IPS-NIHi7 (cell line): ENCODE results near the gene SORBS2.
"Not testable (repeated sequence)": the region's sequence is repeated elsewhere in the genome, so short reads cannot be mapped to it uniquely, and the experiment has no call there.

Experiments
- DNase-seq: peaks from one replicate; pipeline ENCODE4 v3.0.0; 2012; ENCODE audit warnings: mixed read lengths; ENCODE audit errors: extremely low spot score

SORBS2 gene

DNA sequence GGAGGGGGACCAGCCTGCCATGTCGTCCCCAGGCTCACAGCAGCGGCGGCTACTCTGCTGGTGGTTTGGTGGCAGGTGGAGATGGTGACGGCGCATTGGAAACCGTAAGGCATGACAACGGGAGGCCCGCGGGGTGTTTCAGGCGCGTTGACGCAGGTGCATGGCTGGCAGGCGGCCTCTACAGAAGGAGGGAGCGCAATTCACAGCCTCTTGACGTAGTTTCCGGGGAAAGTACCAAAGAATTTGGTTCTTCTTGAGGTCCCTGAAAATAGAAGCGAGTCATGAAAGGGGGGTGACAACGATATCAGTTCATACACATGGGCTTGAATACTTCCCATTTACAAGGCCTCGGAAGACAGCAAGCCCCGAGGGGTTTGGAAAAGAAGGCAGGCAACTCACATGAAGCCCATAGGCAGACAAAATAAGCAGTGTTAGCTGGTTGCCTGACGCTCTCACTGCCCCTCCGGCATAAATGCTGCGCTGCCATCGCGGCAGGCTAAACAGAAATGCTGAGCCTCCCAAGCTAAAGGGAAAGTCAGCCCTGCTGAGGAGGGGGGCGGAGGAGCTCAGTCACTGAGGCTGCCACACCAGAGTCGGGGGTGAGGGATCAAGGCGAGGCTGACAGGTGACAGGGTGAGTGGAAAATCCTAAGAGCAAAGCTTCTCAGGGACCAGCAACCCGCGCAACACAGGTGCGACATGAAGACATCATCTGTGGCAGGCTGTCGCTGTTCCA is 224.4 kb downstream of the SORBS2 start:
- DNase-seq, result peak; percentile 65

DNA sequence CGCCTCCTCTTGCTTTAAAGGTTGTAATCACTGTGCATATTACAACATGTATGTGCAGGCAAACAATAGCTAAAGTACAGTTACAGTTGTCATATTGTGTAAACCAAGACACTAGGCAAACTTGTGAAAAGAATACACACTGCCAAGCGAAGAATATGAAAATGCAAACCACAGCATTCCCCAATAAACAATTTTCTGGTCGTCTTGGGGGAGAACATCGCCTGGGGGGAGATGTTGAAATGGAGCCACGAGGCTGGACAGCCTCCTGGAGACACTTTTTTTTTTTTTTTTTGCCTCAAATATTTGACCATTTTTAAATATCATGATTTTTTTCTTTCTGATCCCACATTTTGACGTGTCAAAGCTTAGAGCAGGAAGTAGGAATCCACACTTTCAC is 225.0 kb downstream of the SORBS2 start:
- DNase-seq, result no peak

DNA sequence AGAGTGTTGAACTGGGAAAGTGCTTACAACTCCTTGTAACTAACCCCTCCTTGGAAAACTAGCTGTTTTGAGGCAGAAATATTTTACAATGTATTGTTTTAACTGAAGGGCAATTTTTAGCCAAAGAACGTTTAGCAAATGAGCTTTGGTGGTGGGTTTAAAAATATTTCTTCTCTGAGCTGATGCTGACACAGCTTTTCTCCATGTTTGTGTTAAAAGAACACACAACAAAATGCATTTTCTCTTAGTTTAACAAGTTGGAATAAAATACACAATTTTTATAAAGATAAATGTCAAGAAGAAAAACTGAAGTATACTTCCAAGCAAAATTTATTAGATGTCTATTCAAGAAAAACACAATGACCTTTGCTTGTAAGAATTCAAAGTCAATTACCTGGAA is 226.8 kb downstream of the SORBS2 start:
- no peak for DNase-seq

DNA sequence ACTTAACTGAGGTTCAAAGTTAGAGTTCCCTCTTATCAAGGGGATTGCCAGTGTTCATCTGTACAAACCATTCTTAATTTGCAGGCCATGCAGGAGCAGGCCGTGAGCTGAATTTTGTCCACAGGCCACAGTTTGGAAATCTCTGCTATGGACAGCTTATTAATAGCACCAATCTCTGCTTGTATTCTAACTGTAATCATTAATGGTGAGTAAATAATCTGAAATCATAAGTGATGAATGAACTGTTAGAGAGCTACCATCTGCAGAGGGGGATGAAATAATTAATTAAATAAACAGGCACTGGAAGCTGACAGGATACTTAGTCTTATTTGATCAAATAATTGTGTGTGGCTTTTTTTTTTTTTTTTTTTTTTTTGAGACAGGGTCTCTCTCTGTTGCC is 228.2 kb downstream of the SORBS2 start:
- no peak for DNase-seq

DNA sequence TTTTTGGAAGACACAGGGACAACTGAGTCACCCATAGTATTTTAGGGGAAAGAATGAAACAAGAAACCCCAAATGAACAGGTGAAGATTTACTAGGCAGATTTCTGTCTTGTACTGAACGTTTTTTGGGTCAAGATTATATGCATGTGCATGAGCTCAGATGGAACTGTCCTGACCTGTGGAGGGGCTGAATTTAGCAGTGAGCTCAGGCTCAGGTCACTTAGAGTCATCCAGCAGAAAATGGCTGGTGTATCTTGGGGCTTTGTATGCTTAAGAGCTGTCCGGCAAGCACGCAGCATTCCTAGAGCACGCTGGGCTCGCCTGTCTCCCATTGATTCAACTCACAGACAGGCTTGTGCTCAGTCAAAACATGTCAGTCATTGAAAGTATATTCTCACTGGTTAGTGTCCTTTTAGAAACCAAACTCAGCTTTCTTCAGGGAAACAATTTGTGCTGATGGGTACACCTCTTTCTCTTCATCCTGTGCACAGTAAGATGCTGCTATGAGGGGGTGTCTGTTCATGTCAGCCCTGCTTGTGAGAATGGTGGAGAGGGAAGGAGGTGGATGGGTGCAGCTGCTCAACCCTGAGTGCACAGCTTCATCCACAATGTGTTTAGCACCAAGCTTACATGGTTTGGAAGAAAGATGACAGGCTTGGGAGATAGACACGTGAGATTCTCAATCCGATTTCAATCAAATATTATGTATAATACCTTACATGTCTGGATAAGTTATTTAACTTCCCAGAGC is 229.2 kb downstream of the SORBS2 start:
- DNase-seq, result no peak

DNA sequence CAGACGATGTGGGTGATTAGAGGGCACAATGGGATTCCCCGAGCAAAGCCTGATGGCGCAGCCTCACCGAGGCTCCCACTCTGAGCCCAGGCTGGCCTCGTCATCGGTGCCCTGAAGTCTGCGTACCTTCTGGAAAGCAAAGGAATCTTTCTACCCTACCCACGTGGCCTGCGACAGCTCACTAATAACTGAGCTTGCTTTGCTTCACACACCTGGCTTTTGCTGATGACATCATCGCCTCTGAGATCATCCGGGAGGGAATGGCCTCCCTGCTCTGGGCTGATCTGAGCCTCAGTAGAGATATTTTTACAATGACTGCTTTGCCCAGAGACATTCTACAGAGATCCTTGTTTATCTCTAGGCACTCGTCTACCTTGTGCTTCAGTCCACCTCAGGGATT is 231.3 kb downstream of the SORBS2 start:
- DNase-seq, result no peak

DNA sequence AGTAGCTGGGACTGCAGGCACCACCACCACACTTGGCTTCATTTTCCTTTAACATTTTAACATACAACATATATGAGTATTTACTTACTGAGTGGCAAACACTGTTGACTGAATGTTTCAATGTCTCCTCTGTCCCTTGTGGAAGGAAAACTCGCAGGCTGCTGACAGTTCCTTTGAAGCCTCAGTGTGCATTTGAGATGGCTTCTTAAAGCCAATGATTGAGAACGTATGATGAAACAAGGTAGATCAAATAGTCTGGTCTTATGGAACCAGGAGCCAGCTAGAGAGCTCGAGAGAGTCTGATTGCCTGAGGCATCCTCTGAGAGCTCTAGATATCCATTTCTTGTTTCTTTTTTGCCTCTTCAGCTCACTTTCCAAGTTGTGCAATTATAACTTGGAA is 233.7 kb downstream of the SORBS2 start:
- no peak for DNase-seq

DNA sequence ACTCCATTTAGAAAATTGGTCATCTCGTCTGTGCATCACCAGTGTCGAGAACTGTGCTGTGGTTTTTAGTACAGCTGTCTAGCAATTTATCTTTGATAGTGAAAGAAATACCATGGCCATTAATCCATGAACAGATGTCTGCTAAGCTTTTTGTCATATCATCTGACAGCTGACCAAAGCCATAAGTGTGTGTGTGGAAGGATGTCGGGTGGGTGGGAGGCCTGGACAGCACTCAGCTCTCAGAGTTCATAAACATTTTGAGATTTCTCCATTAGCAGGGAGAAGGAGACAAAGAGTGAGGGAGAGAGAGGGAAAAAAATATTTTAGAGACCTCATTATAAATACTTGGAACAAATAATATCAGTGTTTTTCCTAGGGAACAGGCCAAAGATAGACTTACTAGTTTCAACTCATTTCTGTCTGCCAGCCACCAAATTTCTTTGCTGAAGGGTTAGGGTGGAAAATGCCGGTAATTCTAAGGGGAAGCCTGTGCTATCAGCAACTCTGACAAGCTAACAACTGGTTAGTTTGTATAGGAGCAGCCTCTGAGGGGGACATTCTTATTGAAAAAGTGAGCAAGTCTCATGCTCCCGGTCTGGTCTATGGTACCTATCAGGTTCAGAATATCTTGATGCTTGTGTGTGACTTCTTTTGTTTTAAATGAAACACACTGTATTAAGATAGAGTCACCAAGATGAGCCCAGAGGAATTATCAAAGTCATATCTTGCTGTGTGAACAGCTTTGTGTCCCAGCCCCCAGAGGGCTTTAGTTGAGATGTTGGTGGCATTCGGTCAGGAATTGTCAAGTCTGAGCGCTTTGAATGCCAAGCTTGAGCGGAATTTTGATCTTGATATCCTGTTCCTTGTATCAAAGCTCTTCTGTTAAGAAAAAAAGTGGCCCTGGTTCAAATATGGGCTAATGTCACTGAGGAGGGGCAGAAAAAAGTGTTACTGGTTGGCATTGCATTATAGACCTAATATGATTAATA is 234.7 kb downstream of the SORBS2 start:
- DNase-seq, result no peak

DNA sequence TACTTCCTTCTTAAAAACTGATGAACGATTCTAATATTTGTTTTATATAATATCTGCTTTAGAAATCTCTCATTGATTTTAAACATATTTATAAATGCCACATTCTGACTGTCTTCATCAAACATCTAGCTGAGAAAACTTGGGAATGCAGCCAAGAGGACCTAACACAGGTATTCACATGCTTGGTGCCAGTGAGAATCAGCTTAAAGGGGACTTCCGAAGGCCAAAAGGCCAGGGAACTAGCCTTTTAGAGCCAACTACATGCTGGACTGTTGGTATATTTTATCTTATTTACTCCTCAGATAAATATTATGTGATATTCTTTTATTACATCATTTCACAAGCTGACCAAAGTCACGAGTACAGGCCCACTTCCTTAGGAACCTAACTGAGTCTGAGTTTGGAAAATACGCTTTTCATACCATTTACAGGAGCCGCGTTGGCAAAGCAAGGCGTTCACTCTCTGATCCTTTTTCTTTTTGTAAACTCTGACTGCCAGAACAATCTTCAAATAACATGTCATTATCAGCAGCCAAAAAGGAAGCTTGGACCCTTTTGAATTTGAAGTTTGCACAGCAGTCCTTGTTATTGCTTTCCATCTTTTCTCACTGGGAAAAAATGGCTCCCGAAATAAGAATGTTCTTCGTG is 235.6 kb downstream of the SORBS2 start:
- no peak for DNase-seq

DNA sequence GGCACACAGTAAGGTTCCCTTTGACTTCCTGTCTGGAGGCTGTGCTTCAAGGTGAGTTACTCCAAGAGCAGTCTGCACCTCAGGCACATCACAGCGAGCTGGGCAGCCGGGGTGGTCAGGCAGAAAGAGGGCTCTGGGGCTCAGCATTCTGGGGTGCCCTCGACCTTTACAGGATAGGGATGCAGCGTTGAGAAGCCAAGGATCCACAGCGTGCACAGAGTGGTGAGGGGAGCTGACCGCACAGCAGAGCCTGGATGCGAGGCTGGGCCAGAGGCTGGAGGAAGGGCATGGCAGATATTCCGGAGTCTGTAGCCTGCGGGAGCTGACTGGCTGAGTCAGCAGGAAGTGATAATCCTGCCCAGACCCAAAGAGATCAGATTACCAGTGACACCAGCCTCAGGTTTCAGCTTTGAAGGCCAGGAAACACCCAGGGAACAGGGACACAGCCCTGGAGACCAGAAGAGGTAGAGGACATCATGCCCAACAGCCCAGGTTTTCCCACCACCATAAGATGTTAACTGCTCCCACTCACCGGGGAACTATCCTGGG is 238.3 kb downstream of the SORBS2 start:
- DNase-seq, result peak; percentile 77

DNA sequence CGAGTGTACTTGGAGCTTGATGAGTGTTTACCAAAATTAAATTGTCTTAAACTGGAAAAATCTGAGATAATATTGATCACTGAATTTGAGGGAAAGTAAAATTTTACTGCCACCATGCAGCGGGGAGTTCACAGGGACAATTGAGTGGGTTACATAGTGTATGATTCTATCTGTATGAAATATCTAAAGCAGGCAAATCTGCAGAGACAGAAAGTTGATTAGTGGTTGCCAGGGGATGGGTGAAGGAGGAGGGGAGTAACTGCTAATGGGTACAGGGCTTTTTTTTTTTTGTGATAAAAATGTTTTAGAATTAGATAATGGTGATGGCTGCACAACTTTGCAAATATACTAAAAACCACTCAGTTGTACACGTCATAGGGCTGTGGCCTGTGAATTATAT is 241.3 kb downstream of the SORBS2 start:
- no peak for DNase-seq

DNA sequence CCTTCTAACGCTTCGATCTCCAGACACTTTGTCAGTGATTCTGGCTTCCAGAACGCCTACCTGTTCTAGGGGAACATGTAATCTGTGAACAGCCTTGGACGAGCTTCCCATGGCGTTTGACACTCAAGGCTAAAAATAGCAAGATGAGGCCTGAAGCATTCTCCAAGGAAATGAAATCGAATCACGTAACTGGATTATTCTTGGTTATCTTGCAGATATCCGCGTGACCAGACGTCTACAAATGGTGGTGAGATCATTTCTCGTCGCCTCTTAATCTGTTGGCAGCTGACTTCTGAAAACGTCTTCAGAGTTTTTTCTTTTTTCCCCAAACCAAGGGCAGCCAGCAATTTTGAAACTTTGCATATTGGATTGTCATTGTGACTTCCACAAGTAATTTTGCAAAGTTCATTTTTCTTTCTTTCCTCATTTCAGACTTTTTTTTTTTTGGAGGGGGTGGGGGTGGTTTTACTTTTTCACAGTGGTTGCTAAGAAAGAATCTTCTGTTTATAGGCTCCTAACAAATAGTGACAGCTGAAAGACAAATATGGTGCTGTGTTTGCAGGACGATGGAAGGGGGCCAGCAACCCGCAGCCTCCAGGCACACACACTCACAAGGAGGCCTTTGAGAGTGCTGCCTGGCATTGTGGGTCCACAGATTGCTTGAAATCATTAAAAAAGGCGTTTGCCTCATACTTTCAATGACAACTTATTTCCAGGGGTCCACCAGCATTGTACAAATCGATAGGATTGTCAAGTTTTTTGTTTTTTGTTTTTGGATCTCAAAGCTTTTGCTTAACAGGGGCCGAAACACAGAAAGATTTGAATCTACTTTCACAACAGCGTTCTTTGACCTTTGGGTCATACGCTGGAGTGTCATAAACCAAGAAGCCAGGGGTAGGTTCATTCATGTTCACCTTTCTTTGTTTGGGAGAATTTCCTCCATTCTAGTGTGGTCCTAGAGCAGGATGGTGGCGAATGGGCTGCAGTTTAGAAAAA is 244.3 kb downstream of the SORBS2 start:
- no peak for DNase-seq

DNA sequence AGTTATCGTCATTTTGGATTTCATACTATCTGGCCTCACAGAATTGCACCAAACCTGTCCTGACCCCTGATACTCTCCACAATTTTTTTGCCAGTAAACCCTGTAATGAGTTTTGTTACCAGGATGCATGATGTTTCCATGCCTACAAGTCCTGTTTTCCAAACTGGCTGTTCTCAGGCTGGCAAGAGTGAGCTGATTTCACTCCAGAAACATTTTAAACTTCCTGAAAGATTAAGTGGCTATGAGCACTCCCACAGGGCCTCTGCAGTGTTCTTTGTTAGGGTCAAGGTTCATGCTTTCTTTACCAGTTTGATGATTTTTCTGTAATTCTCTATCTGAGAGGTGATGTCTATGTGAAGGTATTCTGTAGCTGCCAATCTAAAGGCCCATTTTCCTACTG is 245.0 kb downstream of the SORBS2 start:
- no peak for DNase-seq

DNA sequence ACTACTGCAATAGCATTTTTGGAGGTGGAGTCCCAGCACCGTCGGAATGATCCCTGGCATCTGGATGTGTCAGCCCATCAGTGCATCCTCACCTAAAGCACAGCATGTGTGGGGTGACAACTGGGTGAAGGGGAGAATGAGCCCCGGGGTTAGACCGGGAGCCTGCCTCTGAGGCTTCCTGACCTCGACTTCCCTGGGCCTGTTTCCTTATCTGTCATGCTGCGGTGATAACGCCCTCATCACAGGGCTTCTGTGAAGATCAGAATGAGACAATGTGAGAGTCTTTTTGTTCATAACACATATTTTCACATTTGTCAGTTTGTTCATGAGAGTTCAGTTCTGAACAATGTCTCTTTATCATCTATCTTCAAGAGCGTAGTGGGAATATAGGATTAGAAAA is 245.6 kb downstream of the SORBS2 start:
- no peak for DNase-seq

DNA sequence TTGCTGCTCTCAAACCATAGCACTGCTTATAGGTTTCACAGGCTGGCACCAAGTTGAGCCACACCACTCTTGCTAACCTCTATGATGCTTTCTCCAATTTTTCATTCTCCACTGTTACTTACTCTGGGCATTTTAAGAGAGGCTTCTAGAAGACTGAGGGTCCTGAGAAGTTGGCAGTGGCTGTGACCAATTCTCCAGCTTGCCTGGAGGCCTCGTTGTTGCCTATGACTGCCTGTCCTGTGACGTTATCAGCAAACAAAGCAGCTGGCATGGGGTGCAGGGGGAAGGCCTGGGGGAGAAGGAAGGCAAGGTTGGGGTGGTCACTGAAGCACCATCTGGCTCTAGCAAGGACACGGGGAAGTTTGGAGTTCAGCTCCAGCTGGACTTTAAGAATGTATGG is 246.3 kb downstream of the SORBS2 start:
- DNase-seq, result no peak

DNA sequence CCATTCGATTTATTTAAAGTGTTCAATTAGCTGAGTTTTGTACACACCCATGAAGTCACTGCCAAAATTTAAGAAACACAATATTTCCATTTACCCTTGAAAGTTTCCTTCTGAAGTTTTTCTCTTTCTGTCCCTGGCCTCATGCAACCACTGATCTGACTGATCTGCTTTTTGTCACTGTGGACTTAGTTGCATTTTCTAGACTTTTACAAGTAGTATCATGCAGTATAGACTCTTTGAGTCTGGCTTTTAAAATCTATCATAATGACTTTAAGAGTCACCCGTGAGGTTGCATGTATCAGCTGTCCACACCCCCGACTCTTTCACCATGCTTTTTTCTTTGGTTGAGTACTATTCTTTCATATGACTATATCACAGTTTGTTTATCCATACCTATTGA is 247.6 kb downstream of the SORBS2 start:
- DNase-seq, result no peak

DNA sequence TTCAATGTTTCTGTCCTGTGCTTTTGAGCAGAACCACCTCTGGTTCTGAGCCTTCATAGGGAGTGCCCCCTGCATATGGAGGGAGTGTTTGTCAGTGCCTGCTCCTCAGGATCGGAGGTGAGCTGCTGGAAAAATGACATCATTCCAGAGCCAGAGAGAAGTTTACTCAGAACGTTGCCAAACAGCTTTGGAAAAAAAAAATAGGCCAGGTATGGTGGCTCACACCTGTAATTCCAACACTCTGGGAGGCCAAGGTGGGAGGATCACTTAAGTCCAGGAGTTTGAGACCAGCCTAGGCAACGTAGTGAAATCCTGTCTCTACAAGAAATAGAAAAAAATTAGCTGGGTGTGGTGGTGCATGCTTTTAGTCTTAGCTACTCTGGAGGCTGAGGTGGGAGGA is 249.5 kb downstream of the SORBS2 start:
- no peak for DNase-seq

DNA sequence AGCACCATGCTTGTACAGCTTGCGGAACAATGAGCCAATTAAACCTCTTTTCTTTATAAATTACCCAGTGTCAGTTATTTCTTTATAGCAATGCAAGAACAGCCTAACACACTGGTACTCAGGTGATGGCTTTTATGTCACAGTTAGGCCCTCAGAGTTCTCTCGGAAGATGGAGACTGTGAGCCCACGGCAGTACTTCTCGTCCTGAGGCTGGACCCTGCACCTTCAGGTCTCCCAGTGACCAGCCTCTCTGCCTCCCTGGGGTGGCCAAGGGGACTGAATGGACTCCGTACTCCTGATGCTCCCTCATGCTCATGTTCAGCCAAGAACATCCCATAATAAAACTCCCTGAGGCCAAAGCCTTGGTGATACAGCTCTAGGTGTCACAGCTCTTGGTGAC is 251.7 kb downstream of the SORBS2 start:
- DNase-seq, result no peak

DNA sequence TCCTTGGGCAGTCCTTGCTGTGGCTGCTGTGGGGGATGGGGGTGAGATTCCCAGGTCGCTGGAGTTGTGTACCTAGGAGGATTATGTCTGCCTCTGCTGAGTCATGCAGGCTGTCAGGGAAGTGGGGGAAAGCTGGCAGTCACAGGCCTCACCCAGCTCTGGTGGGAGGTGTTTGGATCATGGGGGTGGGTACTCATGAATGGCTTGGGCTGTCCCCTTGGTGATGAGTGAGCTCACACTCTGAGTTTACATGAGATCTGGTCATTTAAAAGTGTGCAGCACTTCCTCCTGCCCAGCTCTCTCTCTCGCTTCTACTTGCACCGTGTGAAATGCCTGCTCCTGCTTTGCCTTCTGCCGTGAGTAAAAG is 252.1 kb downstream of the SORBS2 start:
- no peak for DNase-seq

DNA sequence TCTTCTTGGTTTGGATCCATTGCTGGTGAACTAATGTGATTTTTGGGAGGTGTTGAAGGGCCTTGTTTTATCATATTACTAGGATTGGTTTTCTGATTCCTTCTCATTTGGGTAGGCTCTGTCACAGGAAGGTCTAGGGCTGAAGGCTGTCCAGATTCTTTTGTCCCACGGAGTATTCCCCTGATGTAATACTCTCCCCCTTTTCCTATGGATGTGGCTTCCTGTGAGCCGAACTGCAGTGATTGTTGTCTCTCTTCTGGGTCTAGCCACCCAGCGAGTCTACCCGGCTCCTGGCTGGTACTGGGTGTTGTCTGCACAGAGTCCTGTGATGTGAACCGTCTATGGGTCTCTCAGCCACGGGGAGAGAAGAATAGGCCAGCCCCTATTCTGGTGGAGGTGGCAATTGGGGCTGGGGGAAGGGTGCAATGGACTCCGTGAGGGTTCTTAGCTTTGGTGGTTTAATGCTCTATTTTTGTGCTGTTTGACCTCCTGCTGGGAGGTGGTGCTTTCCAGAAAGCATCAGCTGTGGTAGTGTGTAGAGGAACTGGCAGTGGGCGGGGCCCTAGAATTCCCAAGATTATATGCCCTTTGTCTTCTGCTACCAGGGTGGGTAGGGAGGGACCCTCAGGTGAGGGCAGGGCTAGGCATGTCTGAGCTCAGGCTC is 252.6 kb downstream of the SORBS2 start:
- not testable (repeated sequence) for DNase-seq
